Tibial nerve (tissue), 4 donors: Measurements from ENCODE around the gene HOMEZ. TPM values are rescaled to one million over a fixed set of nuclear protein-coding genes. Genes with fewer than 3 reads are reported as not detected.
A peak's percentile ranks its signal among the peaks of the same experiment; 100 is the strongest.
"Not testable (repeated sequence)": the region's sequence is repeated elsewhere in the genome, so short reads cannot be mapped to it uniquely, and the experiment has no call there.

ENCODE experiments used
- DNase-seq, 2 donors: peaks; one replicate each; pipeline ENCODE4 v3.0.0-alpha.2; 2019; ENCODE audit warnings: low spot score in 2 of 2
- H3K27ac ChIP-seq, 4 donors: fragments of 200-600 bp; sonication (generic) in 3 of 4; one replicate each; pipeline ENCODE4 v1.5.1; 2017 to 2019; ENCODE audit warnings: mild to moderate bottlenecking in 1 of 4
- H3K27me3 ChIP-seq, 2 donors: fragments of 200-600 bp; sonication (generic) in 1 of 2; one replicate each; pipeline versions ENCODE4 v1.5.1 to v1.6.0; 2017 to 2019
- H3K36me3 ChIP-seq, 3 donors: fragments of 200-600 bp; sonication (generic); one replicate each; pipeline ENCODE4 v1.5.1; 2018 to 2019
- H3K4me1 ChIP-seq, 4 donors: fragments of 200-600 bp; sonication (generic) in 3 of 4; one replicate each; pipeline ENCODE4 v1.5.1; 2017 to 2019
- H3K4me3 ChIP-seq, 4 donors: fragments of 200-600 bp; sonication (generic) in 3 of 4; one replicate each; pipeline ENCODE4 v1.5.1; 2017 to 2019; ENCODE audit warnings: mild to moderate bottlenecking in 1 of 4, moderate library complexity in 1 of 4
- H3K9me3 ChIP-seq, 4 donors: fragments of 200-600 bp; sonication (generic) in 3 of 4; one replicate each; pipeline ENCODE4 v1.5.1; 2017 to 2019
- EP300 ChIP-seq, 2 donors: sonication (generic); formaldehyde crosslinking; IDR thresholded peaks; one replicate each; pipeline ENCODE4 v1.6.1; 2017; ENCODE audit warnings: antibody characterized with exemption in 2 of 2, mild to moderate bottlenecking in 1 of 2
- POLR2A ChIP-seq, 2 donors: fragments of 450-650 bp; IDR thresholded peaks; one replicate each; pipeline ENCODE4 v1.6.1; 2017; ENCODE audit warnings: antibody characterized with exemption in 2 of 2, mild to moderate bottlenecking in 2 of 2, moderate library complexity in 2 of 2
- WGBS, 2 donors: methylation state at CpG; one replicate each; pipeline ENCODE4 v1.1.5; 2018; 5-methylcytosine and 5-hydroxymethylcytosine counted together
- total RNA-seq, 4 donors: library from RNA; depleted of rRNA; stranded (reverse); fragments of >200 nt; gene quantifications; one replicate each; pipeline ENCODE4 v1.1.0, GENCODE V29; 2016
- TF ChIP-seq, protein P1 (sequence below), 5 experiments: fragments of 200-600 bp in 3 of 5; fragments of 450-650 bp in 2 of 5; sonication (generic) in 3 of 5; IDR thresholded peaks; one replicate each; pipeline ENCODE4 v1.5.1; 2016 to 2019; ENCODE audit warnings: antibody characterized with exemption in 5 of 5, mild to moderate bottlenecking in 3 of 5, moderate library complexity in 2 of 5

The HOMEZ gene
- total RNA-seq, 4 donors from 2014 or later = 7.5 to 35.2 (median 10.2) TPM

DNA sequence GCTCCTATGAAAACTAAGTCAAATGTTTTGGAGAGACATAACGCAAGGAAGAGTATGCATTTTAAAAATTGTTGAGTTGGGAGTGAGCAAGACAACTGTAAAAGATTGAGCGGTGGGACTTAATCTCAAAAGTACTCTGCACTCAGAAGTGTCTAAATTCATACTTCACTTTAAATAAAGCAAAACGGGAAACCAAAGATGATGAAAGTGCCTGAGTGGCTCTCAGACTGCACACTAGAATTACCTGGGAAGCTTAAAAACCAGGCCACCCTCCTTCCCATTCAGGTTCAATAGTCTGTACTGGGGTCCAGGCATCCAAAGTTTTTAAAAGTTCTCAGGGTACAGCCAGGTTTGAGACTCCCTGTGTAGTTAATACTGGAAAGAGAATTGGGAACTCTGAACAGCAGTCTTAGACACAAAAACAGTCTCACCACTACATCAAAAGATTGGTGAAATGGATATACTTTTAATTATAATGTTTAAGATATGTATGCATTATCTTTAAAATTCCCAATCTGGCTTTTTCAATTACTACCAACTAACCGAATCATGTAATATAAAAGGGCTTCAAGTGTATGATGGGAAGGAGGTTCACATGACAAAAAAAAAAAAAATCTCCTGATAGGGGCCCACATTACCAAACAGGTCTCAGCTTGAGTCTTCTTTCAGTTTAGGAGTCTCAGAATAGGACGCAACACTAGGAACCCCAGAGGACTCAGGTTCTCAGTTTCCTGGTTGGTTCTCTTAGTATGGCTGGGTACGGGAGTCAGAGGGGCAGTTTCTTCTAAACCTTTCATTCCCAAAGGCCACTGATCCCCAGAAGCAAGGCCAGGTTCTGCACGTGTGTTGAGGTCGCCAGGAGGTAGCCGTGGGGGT, 1.0 kb downstream of the HOMEZ start:
- 26% methylated on average over 9 of the region's 9 CpGs for WGBS, 2 donors
- H3K9me3 ChIP-seq = no peaks in the 10 kb centered on the region

DNA sequence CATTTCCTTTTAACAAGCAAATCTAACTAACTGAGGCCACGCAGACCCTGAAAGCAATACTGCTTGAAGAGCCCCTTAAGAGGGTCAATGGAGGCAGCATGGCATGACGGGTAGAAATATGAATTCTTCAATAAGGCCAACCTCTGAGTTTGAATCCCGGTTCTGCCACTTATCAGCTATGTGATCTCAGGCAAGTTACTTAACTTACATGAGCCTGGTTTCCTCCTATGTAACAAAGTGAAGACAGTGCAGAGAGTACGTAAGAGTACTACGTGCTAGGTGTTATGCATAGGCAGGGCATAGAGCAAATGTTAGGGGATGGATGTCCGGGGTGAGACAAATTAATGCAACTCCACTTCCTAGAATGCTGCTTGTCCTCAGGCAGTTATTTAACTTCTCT, 4.7 kb downstream of the HOMEZ start:
- Histone ChIP-seq H3K4me1 (peaks cover 0 to 23% (median 2%) of the 10 kb centered on the region in 4 donors), H3K27ac (no peak overlapping the region), H3K36me3 (peaks cover 0 to 26% (median 0%) of the 10 kb centered on the region in 3 donors), H3K4me3 (no peak overlapping the region), H3K27me3 (no peaks in the 10 kb centered on the region), H3K9me3 (no peaks in the 10 kb centered on the region)
- 93 to 96% methylated on average over 6 of the region's 6 CpGs for whole genome bisulfite sequencing, 2 donors
- TF ChIP-seq POLR2A (IDR thresholded peaks at IDR 0.05) (no peak), EP300 (IDR thresholded peaks at IDR 0.05) (no peak)
- TF ChIP-seq, protein P1, sequence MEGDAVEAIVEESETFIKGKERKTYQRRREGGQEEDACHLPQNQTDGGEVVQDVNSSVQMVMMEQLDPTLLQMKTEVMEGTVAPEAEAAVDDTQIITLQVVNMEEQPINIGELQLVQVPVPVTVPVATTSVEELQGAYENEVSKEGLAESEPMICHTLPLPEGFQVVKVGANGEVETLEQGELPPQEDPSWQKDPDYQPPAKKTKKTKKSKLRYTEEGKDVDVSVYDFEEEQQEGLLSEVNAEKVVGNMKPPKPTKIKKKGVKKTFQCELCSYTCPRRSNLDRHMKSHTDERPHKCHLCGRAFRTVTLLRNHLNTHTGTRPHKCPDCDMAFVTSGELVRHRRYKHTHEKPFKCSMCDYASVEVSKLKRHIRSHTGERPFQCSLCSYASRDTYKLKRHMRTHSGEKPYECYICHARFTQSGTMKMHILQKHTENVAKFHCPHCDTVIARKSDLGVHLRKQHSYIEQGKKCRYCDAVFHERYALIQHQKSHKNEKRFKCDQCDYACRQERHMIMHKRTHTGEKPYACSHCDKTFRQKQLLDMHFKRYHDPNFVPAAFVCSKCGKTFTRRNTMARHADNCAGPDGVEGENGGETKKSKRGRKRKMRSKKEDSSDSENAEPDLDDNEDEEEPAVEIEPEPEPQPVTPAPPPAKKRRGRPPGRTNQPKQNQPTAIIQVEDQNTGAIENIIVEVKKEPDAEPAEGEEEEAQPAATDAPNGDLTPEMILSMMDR (IDR thresholded peaks at IDR 0.05) = no peak
- DNase-seq = no peak

More for the DNA sequence above, 1.0 kb downstream of the HOMEZ start:
- H3K4me3 ChIP-seq = peak overlapping the region; percentile 60 to 98 (median 94)
- no peaks in the 10 kb centered on the region for H3K27me3 ChIP-seq
- TF ChIP-seq EP300 (IDR thresholded peaks at IDR 0.05) (no peak), POLR2A (IDR thresholded peaks at IDR 0.05) (no peak)
- TF ChIP-seq, protein P1 (IDR thresholded peaks at IDR 0.05) = no peak
- peaks cover 0 to 32% (median 9%) of the 10 kb centered on the region in 4 donors for H3K4me1 ChIP-seq
- DNase-seq = no peak
- H3K36me3 ChIP-seq = peaks cover 0 to 7% (median 0%) of the 10 kb centered on the region in 3 donors
- peak overlapping the region; percentile 95 to 98 (median 97) for H3K27ac ChIP-seq

DNA sequence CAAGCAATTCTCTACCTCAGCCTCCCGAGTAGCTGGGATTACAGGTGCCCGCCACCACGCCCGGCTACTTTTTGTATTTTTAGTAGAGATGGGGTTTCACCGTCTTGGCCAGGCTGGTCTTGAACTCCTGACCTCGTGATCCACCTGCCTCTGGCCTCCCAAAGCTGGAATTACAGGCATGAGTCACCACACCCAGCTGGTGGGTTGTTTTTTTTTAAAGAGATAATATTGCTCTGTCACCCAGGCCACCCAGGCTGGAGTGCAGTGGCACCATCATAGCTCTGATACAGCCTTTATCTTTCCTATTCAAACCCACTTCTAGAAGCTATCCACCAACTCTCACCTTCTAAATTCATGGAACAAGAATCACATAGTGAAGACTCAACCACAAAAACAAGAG, 8.0 kb downstream of the HOMEZ start:
- not testable (repeated sequence) for H3K27ac ChIP-seq, H3K4me1 ChIP-seq, DNase-seq, H3K4me3 ChIP-seq, H3K27me3 ChIP-seq, H3K9me3 ChIP-seq
- H3K36me3 ChIP-seq = peaks cover 0 to 40% (median 0%) of the 10 kb centered on the region in 3 donors
- 95 to 96% methylated on average over 6 of the region's 6 CpGs for whole genome bisulfite sequencing, 2 donors

DNA sequence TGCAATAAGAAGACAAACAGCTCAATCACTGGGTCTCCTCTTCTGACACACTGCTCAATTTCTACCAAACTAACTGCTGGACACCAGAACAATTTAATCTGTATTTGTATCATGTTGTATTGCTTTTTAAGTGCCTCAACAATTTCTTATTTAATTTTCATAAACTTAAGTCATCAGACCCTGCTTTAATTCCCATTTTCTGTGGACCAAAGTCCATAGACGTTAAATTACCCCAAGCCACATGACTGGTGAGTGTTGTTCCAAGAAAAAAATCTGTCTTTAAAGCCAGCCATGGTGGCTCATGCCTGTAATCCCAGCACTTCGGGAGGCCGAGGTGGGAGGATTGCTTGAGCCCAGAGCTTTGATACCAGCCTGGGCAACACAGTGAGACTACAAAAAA, 8.7 kb downstream of the HOMEZ start:
- TF ChIP-seq, protein P1 (IDR thresholded peaks at IDR 0.05) = no peak
- TF ChIP-seq EP300 (IDR thresholded peaks at IDR 0.05) = no peak
- no peak for TF ChIP-seq POLR2A (IDR thresholded peaks at IDR 0.05)
- Histone ChIP-seq H3K4me1 (peaks cover 0 to 5% (median 0%) of the 10 kb centered on the region in 4 donors), H3K36me3 (peaks cover 0 to 40% (median 0%) of the 10 kb centered on the region in 3 donors), H3K27ac (no peak overlapping the region), H3K4me3 (no peak overlapping the region), H3K9me3 (no peaks in the 10 kb centered on the region), H3K27me3 (no peaks in the 10 kb centered on the region)
- DNase-seq = no peak
- 84 to 85% methylated on average over 3 of the region's 3 CpGs for WGBS, 2 donors

DNA sequence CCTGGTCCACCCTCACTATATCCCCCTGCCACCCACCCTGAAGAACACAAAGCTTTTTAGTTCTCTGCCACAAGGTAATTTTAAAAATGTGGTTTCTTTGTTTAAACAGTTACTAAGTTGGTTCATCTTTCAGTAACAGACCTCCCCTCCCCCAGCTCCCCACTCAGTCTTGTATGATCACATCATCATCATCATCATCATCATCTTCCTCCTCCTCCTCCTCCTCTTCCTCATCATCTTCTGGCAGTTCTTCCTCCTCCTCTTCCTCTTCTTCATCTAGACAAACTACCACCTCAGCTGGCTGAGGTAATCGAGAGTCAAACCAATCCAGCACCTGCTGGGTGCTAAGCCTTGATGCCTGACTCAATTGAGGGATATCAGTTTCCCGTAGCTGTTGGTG, 10.5 kb downstream of the HOMEZ start:
- 91% methylated on average over 2 of the region's 2 CpGs for WGBS, 2 donors
- peaks cover 0 to 5% (median 0%) of the 10 kb centered on the region in 4 donors for H3K4me1 ChIP-seq
- peaks cover 0 to 32% (median 0%) of the 10 kb centered on the region in 3 donors for H3K36me3 ChIP-seq
- H3K4me3 ChIP-seq = no peak overlapping the region
- TF ChIP-seq, protein P1 (IDR thresholded peaks at IDR 0.05) = no peak
- TF ChIP-seq POLR2A (IDR thresholded peaks at IDR 0.05) (no peak), EP300 (IDR thresholded peaks at IDR 0.05) (no peak)
- H3K9me3 ChIP-seq = no peaks in the 10 kb centered on the region
- no peaks in the 10 kb centered on the region for H3K27me3 ChIP-seq
- DNase-seq = no peak
- no peak overlapping the region for H3K27ac ChIP-seq
